Choroid plexus epithelial cell (primary cell): ENCODE results near the gene INTS7.

Experiments
- DNase-seq: peaks from one replicate; pipeline ENCODE4 v3.0.0-alpha.2; 2010; ENCODE audit warnings: low read depth
- H3K4me3 ChIP-seq: 2 replicates; pipeline ENCODE4 v1.5.1; 2011; ENCODE audit warnings: low read depth, mild to moderate bottlenecking, control low read depth, low read length, moderate library complexity
- TF ChIP-seq, protein P1 (sequence below): conservative IDR thresholded peaks from 2 replicates; pipeline ENCODE4 v1.5.1; 2011; ENCODE audit warnings: low read depth, mild to moderate bottlenecking, control low read depth, inconsistent platforms, low read length, moderate library complexity

Gene INTS7

DNA sequence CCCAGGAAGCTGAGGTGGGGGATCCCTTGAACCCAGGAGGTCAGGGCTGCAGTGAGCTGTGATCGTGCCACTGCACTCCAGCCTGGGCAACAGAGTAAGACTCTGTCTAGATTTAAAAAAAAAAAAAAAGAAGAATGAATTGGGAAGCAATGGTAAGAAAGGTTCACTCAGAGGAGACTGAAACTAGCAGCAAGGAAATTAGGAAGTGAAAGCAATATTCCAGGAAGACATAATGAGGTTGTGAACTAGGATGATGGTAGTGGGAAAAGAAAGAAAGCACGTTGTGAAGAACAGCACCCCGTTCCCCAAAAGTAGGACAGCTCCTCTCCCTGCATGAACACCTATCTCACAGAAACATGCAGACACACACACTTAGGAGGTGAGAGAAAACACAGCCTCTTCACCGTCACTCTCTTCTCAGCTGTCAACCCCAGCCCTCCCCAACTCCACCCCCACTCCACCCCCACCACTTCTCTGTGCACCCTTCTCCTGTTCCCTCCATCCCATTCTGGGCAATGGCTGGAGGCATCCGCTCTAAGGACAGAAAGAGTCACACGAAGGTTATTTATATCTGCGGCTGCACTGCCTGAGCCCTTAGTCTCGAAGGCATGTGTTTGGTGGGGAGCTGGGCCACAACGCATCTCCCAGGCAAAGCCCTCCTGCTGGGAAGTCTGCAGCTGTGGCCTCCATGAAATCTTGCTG lies 103.0 kb downstream of the INTS7 start:
- TF ChIP-seq, protein P1, sequence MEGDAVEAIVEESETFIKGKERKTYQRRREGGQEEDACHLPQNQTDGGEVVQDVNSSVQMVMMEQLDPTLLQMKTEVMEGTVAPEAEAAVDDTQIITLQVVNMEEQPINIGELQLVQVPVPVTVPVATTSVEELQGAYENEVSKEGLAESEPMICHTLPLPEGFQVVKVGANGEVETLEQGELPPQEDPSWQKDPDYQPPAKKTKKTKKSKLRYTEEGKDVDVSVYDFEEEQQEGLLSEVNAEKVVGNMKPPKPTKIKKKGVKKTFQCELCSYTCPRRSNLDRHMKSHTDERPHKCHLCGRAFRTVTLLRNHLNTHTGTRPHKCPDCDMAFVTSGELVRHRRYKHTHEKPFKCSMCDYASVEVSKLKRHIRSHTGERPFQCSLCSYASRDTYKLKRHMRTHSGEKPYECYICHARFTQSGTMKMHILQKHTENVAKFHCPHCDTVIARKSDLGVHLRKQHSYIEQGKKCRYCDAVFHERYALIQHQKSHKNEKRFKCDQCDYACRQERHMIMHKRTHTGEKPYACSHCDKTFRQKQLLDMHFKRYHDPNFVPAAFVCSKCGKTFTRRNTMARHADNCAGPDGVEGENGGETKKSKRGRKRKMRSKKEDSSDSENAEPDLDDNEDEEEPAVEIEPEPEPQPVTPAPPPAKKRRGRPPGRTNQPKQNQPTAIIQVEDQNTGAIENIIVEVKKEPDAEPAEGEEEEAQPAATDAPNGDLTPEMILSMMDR: no peak
- H3K4me3 ChIP-seq: no peak overlapping the region
- peak; percentile 51 for DNase-seq

DNA sequence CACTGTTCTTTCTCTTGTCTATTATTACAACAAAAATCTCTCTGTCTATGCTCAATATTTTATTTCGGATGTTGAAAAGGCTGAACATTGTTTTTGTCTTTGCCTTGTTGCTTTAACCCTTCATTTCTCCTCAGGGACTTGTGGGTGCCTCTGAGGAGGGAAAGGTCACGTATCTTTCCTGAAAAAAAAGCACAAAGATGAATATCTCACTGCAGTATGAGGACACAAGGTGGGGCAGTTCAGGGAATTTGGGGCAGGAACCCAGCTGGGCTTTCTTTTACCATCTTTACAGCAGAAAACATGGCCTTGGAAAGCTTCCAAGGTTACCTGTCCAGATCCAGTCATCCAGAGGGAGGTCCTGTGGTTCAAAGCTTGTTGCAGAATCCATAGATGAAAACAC lies 105.7 kb downstream of the INTS7 start:
- TF ChIP-seq, protein P1: no peak
- no peak for DNase-seq
- no peak overlapping the region for H3K4me3 ChIP-seq

DNA sequence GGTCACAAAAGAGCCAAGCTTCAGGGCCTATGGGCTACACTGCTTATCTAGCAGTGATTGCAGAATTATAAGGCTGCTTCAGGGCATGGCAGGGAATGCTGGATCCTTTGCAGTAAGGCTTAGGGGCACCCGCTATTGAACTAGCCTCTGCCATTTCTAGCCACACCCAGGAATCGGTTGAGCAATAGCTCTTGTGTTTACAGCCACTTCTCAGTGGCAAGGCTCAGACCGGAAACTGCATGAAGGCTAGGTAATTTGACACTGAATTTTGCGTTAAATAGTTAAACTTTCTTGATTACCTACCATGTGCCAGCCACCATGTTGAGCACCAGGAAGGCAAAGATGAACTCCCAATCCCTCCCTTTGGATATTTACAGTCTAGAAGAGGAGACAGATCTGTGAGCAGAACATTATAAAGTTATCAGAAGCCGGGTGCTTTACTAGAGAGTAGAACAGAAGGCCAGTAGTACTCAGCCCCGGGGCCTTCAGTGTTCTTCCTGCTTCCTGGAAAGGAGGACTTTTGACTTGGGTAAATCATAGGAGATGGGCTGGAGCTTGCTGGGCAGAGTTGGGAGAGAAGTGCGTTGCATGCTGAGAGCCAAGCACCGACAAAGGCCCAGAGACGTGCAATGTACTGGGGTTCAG lies 106.2 kb downstream of the INTS7 start:
- no peak overlapping the region for H3K4me3 ChIP-seq
- DNase-seq: peak; percentile 50
- TF ChIP-seq, protein P1: no peak

DNA sequence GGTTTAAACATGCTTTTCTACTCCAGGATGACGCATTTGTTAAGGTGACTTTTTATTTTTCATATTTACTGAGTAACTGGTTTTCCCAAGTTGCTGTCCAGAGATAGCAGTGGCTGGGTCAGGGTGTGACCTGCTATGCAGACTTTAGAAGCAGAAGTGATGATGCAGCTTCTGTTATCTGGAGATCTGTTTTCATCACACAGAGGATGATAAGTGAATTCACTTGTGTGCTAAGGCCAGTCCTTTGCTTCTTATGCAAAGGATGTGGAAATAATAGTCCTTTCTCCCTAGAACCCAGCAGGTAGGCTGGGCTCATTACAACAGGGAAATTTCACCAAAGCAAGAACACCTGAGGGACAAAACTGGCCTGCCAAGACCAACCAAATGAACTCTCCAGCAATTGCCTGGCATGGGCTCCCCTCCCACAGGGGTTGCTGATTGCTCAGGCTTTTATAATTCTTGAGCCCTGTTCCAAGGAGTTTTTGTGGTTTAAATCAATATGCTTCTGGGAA lies 107.0 kb downstream of the INTS7 start:
- DNase-seq: no peak
- TF ChIP-seq, protein P1: no peak

DNA sequence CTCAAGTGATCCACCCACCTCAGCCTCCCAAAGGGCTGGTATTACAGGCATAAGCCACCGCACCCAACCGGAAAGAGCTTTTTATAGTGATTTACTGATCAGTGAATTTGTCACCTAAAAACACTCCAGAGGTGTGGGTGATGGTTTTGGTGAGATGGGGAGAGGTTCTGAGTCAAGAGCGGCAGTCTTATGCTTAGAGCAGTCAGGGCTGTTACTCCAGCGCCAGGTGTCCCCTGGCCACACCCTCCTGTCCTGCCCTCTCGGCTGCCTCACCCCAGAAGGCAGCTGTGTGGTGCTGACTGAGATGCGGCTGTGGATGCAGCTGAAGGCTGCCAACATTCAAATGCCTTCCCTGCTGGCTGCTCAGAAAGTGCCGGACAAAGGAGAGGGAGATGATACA lies 110.3 kb downstream of the INTS7 start:
- TF ChIP-seq, protein P1: no peak
- no peak for DNase-seq
- no peak overlapping the region for H3K4me3 ChIP-seq

More for the DNA sequence above, 107.0 kb downstream of the INTS7 start:
- H3K4me3 ChIP-seq: no peak overlapping the region

DNA sequence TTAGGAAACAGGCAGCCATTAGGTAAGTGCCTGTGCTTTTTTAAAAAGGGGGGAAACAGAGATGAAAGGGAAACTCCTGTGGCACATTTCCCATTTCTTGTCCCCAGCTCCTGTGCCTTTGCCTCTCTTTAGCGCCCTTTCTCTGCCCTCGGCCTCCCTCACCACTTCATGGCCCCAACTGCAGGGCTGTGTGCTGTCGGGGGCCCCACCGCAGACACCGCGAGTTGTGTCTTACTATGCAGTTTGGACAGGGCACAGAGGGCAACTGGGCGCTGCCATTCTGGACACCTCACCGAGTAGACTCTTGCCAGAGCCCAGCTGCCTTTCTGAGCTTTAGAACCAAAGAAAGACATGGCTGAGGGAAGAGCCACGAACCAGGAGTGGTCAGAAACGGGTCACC lies 111.1 kb downstream of the INTS7 start:
- DNase-seq: no peak
- H3K4me3 ChIP-seq: no peak overlapping the region
- TF ChIP-seq, protein P1: no peak

DNA sequence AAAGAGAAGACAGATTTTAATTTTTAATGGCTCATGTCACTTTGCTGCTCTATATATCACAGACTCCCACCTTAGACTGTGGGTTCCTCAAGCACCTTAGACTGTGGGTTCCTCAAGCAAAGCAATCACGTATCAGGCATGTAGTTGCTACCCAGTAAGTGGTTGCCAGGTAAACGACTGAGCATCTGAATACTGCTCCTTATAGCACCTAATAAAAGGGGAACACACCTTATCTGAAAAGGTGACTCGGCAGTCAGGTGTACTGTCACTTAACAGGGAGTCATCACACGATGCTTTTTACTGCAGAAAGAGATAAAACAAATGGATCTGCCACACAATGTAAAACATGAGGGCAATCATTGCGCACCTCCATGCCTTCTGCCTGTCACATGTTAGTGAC lies 112.3 kb downstream of the INTS7 start:
- H3K4me3 ChIP-seq: no peak overlapping the region
- DNase-seq: no peak
- TF ChIP-seq, protein P1: no peak
